Thoracic aorta (tissue), 2 donors: ENCODE data around the gene LRRC47. TPM values are rescaled to one million over a fixed set of nuclear protein-coding genes. Genes with fewer than 3 reads are reported as not detected.

ENCODE experiments used
- ATAC-seq: fragments of 150-250 bp; one replicate; pipeline ENCODE4 v1.8.0; 2017; ENCODE audit warnings: low read depth; ENCODE audit not compliant: insufficient number of reproducible peaks, low FRiP score
- DNase-seq: peaks from one replicate; pipeline ENCODE4 v3.0.0-alpha.2; 2020; ENCODE audit warnings: low spot score
- H3K27ac ChIP-seq, 2 donors: fragments of 200-600 bp; sonication (generic); 1 replicate in 1 of 2; 2 replicates in 1 of 2; pipeline ENCODE4 v1.5.1; 2016; ENCODE audit warnings: mild to moderate bottlenecking in 2 of 2, moderate library complexity in 2 of 2
- H3K27me3 ChIP-seq: fragments of 200-600 bp; sonication (generic); replicated peaks from 2 replicates; pipeline ENCODE4 v1.6.0; 2016; ENCODE audit warnings: mild to moderate bottlenecking; ENCODE audit not compliant: insufficient read depth
- H3K36me3 ChIP-seq: fragments of 200-600 bp; sonication (generic); one replicate; pipeline ENCODE4 v1.5.1; 2016
- H3K4me1 ChIP-seq, 2 donors: fragments of 200-600 bp; sonication (generic); 1 replicate in 1 of 2; 2 replicates in 1 of 2; pipeline versions ENCODE4 v1.5.1 to v1.6.0; 2016; ENCODE audit warnings: low read depth in 2 of 2, mild to moderate bottlenecking in 1 of 2; ENCODE audit not compliant: control insufficient read depth in 1 of 2
- H3K4me3 ChIP-seq: fragments of 200-600 bp; sonication (generic); 2 replicates; pipeline ENCODE4 v1.5.1; 2016; ENCODE audit warnings: mild to moderate bottlenecking
- H3K9me3 ChIP-seq: fragments of 200-600 bp; sonication (generic); 2 replicates; pipeline ENCODE4 v1.5.1; 2016
- total RNA-seq, 2 donors: library from RNA; depleted of rRNA; stranded (reverse); fragments of >200 nt; gene quantifications; one replicate each; pipeline versions ENCODE4 v1.1.0 to v1.2.3, GENCODE V29; 2016
- TF ChIP-seq, protein P1 (sequence below): fragments of 200-600 bp; sonication (generic); IDR thresholded peaks from one replicate; pipeline ENCODE4 v1.5.1; 2019; ENCODE audit warnings: antibody characterized with exemption

The LRRC47 gene
- total RNA-seq, 2 donors from 2014 or later, result 36.0 to 38.2 TPM

- Histone ChIP-seq H3K27me3 (no peaks in the 10 kb centered on the region), H3K9me3 (no peaks in the 10 kb centered on the region), H3K36me3 (no peaks in the 10 kb centered on the region), H3K4me1 (no peaks in the 10 kb centered on the region), H3K4me3 (no peak overlapping the region), H3K27ac (no peak overlapping the region)
- TF ChIP-seq, protein P1, sequence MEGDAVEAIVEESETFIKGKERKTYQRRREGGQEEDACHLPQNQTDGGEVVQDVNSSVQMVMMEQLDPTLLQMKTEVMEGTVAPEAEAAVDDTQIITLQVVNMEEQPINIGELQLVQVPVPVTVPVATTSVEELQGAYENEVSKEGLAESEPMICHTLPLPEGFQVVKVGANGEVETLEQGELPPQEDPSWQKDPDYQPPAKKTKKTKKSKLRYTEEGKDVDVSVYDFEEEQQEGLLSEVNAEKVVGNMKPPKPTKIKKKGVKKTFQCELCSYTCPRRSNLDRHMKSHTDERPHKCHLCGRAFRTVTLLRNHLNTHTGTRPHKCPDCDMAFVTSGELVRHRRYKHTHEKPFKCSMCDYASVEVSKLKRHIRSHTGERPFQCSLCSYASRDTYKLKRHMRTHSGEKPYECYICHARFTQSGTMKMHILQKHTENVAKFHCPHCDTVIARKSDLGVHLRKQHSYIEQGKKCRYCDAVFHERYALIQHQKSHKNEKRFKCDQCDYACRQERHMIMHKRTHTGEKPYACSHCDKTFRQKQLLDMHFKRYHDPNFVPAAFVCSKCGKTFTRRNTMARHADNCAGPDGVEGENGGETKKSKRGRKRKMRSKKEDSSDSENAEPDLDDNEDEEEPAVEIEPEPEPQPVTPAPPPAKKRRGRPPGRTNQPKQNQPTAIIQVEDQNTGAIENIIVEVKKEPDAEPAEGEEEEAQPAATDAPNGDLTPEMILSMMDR, result no peak
- ATAC-seq (no peak), DNase-seq (no peak)
Observed at GRCh38 chr1:3759796-3760195, 36.5 kb downstream of the LRRC47 start.

GRCh38 chr1:3759164-3759563 lies 37.1 kb downstream of the LRRC47 start:
- ATAC-seq, result no peak
- TF ChIP-seq, protein P1, result no peak
- no peaks in the 10 kb centered on the region for H3K27me3 ChIP-seq
- no peak overlapping the region for H3K27ac ChIP-seq
- DNase-seq, result no peak
- H3K4me1 ChIP-seq, result no peaks in the 10 kb centered on the region
- no peaks in the 10 kb centered on the region for H3K9me3 ChIP-seq
- H3K4me3 ChIP-seq, result no peak overlapping the region
- H3K36me3 ChIP-seq, result no peaks in the 10 kb centered on the region

DNA sequence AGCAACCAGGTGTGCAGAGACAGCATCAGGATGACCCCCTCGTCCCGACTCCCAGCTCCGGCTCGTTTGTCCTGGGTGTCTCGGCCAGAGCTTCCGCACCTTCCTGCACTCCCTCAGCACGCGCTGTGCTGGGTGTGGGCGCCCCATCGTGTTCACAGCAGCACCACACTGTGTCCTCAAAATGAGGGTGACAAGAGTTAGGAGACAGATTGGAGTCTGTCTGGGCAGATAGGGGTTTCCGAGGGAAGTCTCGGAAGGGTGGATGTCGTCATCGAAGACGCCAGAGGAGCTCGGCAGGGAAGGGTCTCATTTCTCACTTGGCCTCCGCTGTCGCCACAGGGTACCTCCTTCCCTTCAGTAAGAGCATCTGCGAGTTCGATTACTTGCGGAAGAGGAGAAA lies 39.9 kb downstream of the LRRC47 start:
- ATAC-seq, result no peak
- no peaks in the 10 kb centered on the region for H3K27me3 ChIP-seq

GRCh38 chr1:3753656-3754454 lies 42.4 kb downstream of the LRRC47 start:
- ATAC-seq (no peak), DNase-seq (no peak)
- Histone ChIP-seq H3K27ac (no peak overlapping the region), H3K4me1 (no peaks in the 10 kb centered on the region), H3K9me3 (no peaks in the 10 kb centered on the region), H3K27me3 (no peaks in the 10 kb centered on the region), H3K36me3 (no peaks in the 10 kb centered on the region), H3K4me3 (no peak overlapping the region)
- TF ChIP-seq, protein P1, result no peak

More for the DNA sequence above, 39.9 kb downstream of the LRRC47 start:
- H3K27ac ChIP-seq, result no peak overlapping the region
- no peak overlapping the region for H3K4me3 ChIP-seq
- H3K4me1 ChIP-seq, result no peaks in the 10 kb centered on the region
- no peaks in the 10 kb centered on the region for H3K9me3 ChIP-seq
- TF ChIP-seq, protein P1, result no peak
- H3K36me3 ChIP-seq, result no peaks in the 10 kb centered on the region
- no peak for DNase-seq

DNA sequence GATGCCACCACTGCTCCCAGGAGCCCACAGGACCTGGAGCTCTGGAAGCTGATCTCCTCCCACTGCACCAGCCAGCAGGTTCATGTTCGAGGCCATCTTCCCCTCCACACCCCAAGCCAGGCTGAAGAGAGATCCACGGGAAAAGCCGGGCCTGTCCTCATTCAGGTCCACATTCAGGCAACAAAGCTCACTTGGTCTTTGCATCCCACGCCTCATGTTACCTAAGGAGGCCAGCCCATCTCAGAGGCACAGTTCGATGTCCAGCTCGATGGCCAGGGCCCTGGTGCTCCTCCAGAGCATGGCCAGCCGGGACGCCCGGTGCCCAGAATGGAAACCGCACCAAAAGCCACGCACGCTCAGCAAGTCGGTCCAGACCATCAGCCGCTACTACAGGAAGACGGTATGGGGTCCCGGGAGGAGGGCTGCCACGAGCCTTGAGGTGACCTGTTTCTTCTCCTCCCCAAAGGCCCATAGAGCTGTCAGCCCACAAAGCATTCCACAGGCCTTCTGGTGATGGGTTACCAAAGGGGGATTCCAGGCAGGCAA lies 43.8 kb downstream of the LRRC47 start, which contains the start of gene CCDC27:
Gene CCDC27, plus strand, starts transcription at position 51 of the 546 bp plus-strand sequence. Its CDS starts 32 bp downstream, at position 83.
- peaks cover 5% of the 10 kb centered on the region in 2 donors for H3K4me1 ChIP-seq
- TF ChIP-seq, protein P1, result no peak
- H3K4me3 ChIP-seq, result no peak within 1 kb of the TSS
- ATAC-seq, result no peak
- no peaks in the 10 kb centered on the region for H3K9me3 ChIP-seq
- no peaks in the 10 kb centered on the region for H3K27me3 ChIP-seq
- no peak for DNase-seq
- no peaks in the 10 kb centered on the region for H3K36me3 ChIP-seq
- H3K27ac ChIP-seq, result no peak within 1 kb of the TSS
